ENCODE measurements around the gene CLMP.
"Not testable (repeated sequence)": the region's sequence is repeated elsewhere in the genome, so short reads cannot be mapped to it uniquely, and the experiment has no call there.

CLMP gene

DNA sequence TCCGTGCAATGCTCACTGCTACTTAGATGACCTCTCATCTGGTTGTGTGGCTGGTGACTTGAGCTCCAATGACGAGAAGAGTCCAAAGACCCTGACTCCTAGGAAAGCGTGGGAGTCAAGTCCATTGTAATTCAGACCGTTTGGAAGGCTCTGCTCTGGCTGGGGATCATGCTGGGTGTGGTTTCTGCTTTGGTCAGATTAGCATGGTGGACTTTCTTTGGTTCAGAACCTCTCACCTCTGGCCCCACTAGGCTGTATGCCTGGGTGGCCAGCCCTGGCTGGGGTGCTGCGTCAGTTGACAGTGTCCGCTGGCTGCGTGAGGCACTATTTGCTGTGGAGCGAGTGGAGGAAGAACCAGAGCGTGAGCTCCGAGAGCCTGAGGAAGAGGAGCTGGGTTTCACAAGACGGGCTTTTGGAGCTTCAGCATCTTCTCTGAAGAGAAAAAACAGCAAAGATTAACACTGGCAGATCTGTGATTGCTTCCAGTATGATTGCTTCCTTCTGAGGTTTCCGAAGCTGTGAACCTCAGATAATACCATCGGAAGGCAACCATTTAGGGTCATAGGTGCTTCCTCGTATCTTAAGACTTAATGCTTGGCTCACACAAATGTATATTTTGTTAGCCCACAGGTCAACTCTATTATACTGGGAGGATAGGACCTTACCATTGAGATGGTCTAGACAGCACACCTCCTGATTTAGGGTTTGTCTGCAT is 121.5 kb downstream of the CLMP start:
- no peak for DNase-seq

DNA sequence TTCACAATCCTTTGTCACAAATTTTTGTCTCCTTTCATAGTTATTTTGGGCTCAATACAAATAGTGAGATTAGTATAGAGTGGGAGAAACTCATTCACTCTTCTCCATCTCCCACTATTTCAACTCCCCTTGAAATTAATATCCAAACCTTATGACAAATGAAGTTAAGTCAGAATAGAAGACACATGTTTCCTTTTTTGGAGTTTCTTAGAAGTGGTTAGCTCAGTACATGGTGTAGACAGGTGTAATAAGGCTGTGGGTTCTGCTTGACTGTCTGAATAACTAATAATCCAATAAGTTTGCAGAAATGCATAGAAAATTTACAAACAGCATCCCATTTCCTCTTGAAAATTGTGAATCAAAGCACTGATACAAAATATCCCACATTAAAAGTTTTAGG is 122.3 kb downstream of the CLMP start:
- no peak for DNase-seq

DNA sequence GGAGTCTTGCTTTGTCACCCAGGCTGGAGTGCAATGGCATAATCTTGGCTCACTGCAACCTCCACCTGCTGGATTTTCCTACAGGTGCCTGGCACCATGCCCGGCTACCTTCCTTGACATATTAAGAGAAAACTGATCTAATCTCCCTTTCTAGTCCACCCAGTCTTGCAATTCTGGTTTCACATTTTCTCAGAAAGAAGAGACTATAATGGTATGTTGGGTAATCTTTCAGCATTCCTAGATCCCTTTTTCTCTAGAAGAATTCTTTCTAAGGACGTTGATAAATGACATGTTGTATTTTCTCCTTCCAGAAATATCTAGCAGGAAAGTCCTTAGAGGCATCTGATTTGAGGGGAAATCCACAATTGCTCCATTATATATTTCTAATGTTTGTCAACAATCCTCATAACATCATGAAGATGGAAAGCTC is 122.7 kb downstream of the CLMP start:
- no peak for DNase-seq

DNA sequence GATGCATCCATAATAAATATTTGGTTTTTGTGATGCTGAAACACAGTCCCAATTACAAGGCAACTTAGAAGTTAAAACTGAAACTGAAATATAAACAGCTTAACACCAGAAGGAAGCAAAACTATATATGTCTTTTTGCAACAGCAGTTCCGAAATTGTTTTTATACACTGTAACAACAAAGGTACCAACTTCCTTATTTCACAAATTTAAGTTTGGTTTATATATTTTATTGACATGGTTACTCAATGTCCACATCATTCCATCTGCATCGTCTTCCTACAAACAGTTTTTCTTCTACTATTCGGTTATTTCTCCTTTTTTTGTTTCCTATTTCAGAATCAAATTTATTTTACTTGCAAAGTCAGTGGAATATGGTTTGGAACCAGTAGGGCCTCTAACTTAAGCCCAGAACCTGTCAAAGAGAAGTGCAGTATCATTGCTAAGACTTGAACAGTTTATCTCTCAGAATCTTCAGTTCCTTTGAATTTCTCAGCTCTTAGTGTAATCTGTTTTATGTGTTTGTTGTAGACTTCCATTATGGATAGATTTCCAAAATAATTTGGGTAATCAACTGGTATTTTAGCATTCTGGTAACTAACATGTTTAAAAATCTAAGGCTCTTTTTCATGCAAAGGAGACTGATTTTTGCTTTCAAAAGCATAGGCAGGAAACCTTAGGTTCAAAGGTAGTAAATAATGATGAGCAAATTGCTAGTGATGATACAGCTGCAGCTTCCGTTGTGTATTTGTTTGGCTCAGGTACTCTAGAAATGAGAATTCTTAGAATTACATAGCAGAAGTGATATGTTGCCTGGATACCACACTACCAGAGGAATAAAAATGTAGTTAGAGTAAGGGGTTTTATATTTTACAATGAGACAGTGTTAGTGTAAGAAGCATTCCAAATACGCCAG is 124.9 kb downstream of the CLMP start:
- DNase-seq: no peak

DNA sequence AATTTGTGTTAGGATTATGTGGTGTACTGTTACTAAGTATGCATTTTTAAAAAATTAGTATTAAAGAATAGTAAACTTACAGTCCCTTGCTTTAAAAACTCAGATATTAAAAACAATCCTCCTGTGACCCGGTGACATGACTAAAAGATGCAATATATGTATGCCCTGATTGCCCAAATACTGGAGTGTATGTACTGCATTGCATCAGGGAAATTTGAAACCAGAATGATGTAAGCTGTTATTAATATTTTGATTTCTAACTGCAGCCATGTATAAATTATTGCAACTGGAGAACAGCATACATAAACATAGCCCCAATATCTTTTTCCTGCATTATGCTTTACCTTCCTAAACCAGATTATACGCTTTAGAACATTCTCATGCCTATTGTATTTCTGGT is 129.4 kb downstream of the CLMP start:
- DNase-seq: no peak

DNA sequence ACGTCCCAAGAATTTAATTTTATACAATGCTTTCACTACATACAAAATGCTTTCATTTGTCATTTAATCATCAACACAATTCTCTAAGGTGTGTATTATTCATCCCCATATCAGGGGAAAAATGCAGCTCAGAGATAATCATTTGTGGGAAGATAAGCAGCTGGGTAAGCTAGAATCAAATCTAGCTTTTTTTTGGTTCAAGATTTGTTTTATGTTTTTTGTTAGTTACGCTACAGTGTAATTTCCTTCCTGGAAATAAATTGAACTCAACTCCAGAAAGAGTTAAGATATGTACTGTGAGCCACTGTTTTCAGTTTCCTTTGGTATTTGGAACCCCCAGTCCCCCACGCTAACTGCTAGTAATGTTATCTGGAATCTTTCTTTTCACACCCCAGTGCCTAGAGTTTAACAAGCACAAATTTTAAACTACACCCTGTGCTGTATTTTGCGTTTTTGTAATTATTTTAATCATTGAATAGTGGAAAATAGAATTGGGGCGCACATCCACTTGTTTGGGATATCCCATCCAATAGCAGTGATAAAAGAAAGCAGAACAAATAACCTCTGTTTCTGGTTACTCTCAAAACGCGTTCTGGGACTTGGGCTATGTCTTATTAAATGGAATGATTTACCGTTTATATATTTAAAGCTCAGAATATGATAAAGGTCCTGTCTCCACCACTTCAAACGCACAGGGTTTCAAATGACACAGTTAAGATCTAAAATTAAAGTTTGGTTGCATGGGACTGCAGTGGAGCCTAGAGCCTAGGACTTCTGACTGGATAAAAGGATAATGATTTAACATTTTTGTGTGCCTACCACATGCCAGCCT is 131.0 kb downstream of the CLMP start:
- DNase-seq: no peak

DNA sequence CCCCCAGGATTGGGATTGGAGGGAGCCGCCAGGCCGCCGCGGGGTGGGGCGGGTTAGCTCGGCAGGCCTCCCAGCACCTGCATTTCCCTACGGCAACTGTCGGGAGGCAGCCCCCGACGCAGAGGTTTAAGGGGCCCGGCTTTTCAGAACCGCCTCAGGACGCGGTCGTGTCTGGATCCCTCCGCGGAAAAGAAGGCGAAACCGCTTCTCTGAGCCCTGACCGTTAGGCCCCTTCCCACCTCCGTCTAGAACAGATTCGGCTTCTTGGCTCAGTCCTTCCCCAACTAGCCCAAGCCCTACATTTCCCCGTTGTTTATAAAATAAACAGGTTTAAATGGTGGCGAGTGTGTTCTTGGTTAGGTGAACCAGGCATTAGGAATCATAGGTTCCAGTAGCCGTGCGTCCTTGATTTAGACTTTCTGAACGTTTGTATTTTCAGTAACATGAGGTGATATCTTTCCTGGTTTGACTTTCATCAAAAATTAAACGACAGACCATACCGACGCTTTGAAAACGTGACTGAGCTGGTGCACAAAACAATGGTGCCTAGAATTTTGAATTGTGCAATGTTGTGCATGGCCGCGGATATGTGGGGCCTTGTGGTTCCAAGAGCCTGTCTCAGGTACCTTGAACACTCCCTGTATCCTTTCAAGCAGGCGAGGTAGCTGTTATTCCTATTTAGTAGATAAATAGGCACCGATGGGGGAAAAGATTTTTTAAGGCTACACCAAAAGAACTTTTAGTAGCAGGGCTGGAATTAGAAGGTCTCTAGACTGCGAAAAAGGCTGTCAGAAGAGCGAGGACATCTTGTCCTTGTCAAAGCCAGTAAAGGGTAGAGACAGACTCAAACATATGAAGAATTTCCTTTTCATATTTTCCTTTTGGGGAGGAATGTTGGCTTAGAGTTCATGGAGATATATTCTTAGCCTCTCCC is 131.9 kb downstream of the CLMP start:
- peak; percentile 51 for DNase-seq

DNA sequence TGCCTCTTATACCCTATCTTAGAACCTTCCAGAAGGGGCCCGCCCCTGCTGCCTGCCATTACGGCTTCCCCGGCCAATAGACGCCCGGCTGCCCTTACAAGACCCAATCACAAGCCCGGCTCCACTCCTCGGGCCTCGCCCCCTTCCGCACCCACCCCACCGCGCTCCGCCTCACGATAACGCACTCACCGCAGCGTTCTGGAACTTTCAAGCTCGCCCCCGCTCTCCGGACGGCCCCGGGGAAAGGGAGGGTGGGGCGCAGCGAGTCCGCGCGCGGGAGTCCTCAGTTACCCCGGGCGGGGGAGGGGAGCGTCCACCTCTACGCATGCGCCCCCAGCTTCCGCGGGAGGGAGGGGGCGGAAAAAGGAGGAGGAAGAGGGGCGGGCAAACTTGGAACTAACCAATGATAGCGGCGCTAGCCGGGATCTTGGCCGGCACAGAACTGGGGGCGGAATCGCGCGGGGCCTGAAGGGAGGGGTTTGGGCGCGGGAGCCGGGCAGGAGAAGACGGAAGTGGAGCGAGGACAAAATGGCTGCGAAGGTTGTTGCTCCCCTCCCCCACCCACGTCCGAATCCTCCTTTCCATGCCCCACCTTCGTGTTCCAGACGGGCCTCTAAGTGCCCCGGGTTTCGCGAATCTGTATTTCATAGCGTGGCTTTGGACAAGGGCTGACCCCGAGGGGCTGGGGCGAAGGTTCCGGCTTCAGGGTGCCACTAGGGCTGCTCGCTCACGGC is 132.7 kb downstream of the CLMP start:
- peak; percentile 100 for DNase-seq

DNA sequence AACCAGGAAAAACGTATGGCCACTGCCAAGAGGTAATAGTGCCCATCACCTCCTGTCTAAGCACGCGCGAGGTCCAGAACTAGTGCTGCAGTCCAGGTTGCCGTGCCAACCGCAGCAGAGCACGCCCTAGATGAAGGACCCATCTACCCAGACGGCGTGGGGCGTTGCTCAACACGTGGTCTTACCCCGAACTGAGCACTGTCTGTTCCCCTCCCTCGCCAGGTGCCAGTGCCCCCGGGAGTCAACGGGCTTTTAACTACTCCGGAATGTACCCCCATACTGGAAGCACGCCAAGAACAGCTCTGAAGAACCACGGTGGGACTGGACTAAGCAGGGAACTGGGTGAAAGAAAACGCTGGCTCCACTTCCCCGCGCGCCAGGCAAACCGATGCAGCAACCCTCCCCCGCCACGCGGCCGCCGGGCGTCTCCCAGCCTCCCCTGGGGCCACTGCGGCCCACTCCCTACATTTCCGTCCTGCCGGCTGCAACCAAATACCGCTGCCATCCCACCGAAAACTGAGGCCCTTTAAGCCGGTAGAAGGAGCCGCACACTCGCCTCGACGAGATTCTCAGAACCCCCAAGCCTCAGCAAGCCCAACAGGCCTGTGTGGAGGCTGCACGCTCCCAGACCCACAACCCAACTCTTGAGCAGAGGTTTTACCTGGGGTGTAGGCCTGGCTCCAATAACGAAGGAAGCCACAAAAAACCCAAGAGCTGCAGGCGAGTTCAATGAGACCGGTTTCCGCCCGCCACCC is 133.5 kb downstream of the CLMP start, which contains the start of gene HSPA8:
Gene HSPA8, minus strand, starts transcription at position 734 of the 755 bp plus-strand sequence. CDS start 812 bp downstream, outside the sequence.
- DNase-seq: peak; percentile 61

DNA sequence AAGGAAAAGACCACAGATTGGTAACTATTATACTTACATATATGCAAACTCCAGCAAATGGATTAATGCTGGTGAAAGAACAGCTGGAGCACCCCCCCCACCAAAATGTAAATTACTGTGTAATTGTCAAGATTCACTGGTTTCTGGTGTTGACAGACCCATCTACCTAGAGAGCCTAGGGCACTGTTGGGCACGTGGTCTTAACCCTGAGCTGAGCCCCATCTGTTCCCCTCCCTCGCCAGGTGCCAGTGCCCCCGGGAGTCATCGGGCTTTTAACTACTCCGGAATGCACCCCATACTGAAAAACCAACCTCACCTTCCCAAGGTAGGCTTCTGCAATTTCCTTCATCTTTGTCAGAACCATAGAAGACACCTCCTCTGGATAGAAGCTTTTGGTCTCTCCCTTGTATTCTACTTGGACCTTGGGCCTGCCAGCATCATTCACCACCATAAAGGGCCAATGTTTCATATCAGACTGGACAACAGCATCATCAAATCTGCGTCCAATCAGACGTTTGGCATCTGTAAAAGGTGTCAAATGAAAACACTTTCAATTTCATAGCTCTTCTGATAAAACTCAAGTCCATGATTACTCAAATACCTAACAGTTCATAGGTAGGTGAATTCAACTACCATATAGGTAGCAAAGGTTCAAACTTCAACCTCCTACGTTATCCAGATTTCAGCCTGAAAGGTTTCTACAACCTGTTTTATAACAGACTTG is 134.6 kb downstream of the CLMP start:
- DNase-seq: peak; percentile 10

DNA sequence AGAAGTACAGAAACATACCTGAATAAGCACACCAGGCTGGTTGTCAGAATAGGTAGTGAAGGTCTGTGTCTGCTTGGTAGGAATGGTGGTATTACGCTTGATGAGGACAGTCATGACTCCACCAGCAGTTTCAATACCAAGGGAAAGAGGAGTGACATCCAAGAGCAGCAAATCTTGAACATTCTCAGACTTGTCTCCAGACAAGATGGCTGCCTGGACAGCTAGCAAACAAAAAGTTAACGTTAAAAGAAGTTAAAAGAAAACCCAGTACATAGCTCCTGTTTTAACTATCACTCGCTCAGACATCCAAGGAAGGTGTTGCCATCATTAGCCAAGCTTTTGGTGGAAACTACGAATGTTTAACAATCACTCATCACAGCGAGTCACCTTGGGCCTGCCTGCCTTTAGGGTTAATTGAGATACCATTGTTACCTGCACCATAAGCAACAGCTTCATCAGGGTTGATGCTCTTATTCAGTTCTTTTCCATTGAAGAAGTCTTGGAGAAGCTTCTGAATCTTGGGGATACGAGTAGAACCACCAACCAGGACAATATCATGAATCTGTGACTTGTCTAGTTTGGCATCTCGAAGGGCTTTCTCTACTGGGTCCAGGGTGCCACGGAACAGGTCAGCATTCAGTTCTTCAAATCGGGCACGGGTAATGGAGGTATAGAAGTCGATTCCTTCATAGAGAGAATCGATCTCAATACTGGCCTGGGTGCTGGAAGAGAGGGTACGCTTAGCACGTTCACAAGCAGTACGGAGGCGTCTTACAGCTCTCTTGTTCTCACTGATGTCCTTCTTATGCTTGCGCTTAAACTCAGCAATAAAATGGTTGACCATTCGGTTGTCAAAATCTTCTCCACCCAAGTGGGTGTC is 135.8 kb downstream of the CLMP start:
- not testable (repeated sequence) for DNase-seq

DNA sequence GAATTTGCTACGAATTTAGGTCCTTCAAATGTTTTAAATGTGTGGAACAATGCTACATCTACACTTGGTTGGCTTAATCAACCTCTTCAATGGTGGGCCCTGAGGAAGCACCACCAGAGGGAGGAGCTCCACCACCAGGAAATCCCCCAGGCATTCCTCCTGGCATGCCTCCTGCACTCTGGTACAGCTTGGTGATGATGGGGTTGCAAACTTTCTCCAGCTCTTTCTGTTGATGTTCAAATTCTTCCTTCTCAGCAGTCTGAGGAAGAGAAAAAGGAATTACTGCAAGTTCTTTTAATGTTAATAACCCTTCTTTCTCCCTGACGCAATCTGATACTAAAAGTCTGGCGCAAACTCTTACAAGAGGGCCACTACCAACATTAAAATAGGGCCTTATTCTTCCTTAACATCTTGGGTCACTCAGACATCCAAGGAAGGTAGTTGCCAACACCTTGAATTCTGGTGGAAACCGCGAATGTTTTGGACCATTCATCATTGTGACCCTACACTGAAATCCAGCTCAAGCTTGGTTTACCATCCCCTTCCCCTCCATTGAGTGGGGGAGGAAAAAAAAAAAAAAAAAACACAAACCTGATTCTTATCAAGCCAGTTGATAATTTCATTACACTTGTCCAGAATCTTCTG is 137.3 kb downstream of the CLMP start:
- DNase-seq: no peak

DNA sequence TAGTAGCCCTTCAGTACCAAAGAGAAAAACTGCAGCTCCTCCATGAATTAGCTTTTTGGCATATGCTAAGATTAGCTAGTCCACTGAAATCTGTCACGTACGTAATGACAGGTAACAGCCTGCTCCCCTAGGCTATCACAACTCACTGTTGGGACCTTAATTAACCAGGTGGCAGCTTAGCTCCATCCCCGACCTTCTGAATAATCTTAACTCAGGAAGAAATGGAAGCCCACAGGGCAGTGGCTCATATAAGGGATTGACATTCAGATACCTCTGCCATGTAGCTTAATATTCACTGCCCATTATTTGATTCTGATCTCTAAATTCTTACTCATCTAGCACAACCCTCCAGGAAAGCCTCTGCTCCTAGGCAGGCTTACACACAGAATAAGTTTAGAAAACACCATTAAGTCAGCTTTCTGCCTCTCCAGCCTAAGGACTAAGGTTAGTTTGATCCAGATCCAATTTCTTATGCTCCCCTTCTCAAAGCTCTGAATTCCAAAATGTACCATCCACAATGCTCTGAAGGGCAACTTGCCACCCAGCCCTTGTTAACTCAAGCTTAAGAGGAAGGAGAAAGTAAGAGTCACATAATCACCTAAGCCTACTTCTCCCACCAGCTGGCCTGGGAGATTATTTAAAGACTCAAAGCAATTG is 138.1 kb downstream of the CLMP start:
- DNase-seq: no peak

DNA sequence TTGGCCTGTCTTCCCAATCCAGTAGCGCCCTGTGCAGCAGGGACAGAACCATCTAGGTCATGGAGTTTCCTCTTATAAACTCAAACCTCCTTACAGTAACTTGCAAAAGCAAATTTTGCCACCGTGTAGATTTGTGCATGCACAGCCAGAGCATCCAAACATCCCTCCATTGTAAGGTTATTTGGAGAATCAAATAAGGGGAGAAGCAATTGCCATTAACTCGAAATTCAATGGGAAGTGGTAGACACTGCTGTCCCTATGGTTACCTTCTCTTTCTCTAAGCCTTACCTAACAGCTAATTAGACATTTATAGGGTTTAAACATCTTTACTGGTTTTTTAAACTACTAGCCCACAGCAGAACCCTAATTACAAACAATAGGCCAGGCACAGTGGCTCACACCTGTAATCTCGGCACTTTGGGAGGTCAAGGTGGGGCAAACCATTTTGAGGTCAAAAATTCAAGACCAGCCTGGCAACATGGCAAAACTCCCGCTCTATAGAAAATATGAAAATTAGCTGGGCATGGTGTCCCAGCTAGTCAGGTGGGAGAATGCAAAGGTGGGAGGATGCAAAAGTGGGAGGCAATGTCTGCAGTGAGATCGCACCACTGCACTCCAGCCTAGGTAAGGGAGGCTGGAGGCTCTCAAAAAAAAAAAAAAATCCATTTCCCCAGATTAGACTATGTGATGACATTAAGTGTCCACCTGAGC is 139.7 kb downstream of the CLMP start:
- DNase-seq: no peak

DNA sequence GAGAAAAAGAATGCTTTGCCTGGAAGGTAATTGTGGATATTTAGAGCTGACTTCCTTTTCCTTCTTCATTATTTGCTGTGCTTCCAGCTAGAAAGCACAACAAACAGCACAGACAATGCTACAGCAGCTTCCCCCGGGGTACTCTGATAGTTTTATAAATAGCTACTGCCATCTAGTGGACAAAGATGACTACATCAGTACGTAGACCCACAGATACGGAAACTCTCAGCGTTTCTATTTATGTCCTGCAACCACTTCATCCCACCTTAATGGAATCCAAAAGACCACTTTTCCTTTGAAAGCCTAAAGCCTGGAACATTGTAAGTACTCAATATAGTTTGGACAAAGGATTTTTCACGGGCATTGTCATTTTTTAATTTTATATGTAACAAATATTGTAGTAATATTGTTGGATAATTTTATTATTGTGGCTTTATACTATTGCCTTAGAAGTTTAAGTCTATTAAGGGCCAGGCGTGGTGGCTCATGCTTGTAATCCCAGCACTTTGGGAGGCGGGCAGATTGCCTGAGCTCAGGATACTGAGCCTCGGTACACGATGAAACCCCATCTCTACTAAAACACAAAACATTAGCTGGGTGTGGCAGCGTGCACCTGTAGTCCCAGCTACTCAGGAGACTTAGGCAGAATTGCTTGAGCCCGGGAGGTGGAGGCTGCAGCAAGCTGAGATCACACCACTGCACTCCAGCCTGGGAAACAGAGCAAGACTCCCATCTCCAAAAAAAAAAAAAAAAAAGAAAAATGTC is 140.6 kb downstream of the CLMP start:
- DNase-seq: peak; percentile 86

Measured in NCI-H345 (cell line).